ENCODE results near the gene RACGAP1.

RACGAP1 gene

GRCh38 chr12:49967042-49967776 is 58.1 kb downstream of the RACGAP1 start:
- peak; percentile 84 for DNase-seq

GRCh38 chr12:49966511-49967041 is 58.7 kb downstream of the RACGAP1 start:
- no peak for DNase-seq

GRCh38 chr12:49965836-49966235 is 59.5 kb downstream of the RACGAP1 start:
- DNase-seq: peak; percentile 47

- no peak for DNase-seq
These were observed 60.3 kb downstream of the RACGAP1 start for GRCh38 chr12:49964849-49965624.

GRCh38 chr12:49963976-49964815 is 61.1 kb downstream of the RACGAP1 start:
- no peak for DNase-seq

- DNase-seq: peak; percentile 11
These were observed 62.2 kb downstream of the RACGAP1 start for GRCh38 chr12:49962861-49963765.

- no peak for DNase-seq
These were observed 63.1 kb downstream of the RACGAP1 start for GRCh38 chr12:49961993-49962764.

GRCh38 chr12:49961111-49961922 is 64.0 kb downstream of the RACGAP1 start, which contains the start of gene AQP5:
TSS of gene AQP5 (plus strand) at chr12:49961872. CDS start at chr12:49962018, 146 bp downstream.
- DNase-seq: no peak

GRCh38 chr12:49960474-49961110 is 64.7 kb downstream of the RACGAP1 start:
- no peak for DNase-seq

GRCh38 chr12:49959685-49960473 is 65.4 kb downstream of the RACGAP1 start:
- peak; percentile 14 for DNase-seq

GRCh38 chr12:49957570-49957967 is 67.7 kb downstream of the RACGAP1 start:
- DNase-seq: no peak

GRCh38 chr12:49956663-49957569 is 68.4 kb downstream of the RACGAP1 start:
- DNase-seq: no peak

GRCh38 chr12:49955899-49956662 is 69.2 kb downstream of the RACGAP1 start:
- DNase-seq: no peak

GRCh38 chr12:49954863-49955830 is 70.1 kb downstream of the RACGAP1 start:
- DNase-seq: no peak

All from DMS79 (cell line).